CMK (cell line): ENCODE measurements around the gene ERVK3-1.
"Not testable (repeated sequence)": the region's sequence is repeated elsewhere in the genome, so short reads cannot be mapped to it uniquely, and the experiment has no call there.

Source experiments
- DNase-seq: peaks from one replicate; pipeline ENCODE4 v3.0.0-alpha.2; 2010; ENCODE audit warnings: low read depth

Gene ERVK3-1

GRCh38 chr19:58346961-58347929, 42.1 kb downstream of the ERVK3-1 start:
- DNase-seq = peak; percentile 66

DNA sequence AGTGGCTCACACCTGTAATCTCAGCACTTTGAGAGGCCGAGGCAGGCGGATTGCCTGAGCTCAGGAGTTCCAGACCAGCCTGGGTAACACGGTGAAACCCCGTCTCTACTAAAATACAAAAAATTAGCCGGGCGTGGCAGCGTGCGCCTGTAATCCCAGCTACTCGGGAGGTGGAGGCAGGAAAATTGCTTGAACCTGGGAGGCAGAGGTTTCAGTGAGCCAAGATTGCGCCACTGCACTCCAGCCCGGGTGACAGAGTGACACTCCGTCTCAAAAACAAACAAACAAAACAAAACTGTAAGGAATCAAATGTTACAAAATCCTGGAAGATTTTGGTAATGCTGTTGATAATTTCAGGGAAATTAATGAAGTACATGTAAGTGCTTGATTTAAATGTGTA, 42.9 kb downstream of the ERVK3-1 start:
- DNase-seq = not testable (repeated sequence)

GRCh38 chr19:58349590-58349989, 44.4 kb downstream of the ERVK3-1 start:
- no peak for DNase-seq

DNA sequence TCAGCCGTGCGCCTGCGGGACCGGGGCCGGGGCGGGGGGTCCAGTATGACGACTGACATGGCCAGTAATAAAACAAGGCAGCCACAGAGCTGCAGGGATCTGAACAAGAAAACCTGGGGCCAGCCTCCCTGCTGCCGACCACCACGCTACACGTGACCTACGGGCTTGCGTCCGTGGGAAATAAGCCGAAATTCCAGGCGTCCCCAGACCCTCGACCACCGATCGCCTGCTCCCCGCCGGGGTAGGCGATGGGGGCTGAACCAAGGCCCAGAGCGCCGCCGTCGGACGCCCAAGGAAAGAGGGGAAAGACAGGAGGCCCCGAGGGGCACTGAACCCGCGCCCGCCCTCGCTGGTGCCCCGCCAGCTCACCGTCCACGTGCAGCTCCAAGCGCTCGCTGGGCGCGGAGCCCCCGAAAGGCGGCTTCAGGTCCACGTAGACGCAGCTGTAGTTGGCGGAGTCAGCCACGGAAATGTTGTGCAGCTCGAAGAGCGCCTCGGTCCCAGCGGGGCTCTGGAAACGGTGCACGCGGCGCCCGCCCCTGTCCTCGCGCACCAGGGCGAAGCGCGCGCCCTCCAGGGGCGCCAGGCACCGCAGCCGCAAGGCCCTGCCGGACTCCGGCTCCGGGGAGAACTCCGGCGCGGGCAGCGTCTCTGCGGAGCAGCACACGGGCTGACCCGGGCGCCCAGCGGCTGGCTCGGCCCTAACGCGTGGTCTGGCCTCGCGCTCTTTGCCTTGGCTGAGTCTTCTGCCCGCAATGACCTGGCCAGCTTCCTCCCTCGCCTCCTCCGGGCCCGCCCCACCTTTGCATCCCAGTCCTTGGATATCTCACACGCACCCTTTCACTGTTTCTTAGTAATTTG, 45.1 kb downstream of the ERVK3-1 start:
- DNase-seq = no peak

GRCh38 chr19:58350871-58351557, 45.8 kb downstream of the ERVK3-1 start:
- DNase-seq = no peak

- DNase-seq = no peak
Observed at GRCh38 chr19:58351558-58351878, 46.3 kb downstream of the ERVK3-1 start.

DNA sequence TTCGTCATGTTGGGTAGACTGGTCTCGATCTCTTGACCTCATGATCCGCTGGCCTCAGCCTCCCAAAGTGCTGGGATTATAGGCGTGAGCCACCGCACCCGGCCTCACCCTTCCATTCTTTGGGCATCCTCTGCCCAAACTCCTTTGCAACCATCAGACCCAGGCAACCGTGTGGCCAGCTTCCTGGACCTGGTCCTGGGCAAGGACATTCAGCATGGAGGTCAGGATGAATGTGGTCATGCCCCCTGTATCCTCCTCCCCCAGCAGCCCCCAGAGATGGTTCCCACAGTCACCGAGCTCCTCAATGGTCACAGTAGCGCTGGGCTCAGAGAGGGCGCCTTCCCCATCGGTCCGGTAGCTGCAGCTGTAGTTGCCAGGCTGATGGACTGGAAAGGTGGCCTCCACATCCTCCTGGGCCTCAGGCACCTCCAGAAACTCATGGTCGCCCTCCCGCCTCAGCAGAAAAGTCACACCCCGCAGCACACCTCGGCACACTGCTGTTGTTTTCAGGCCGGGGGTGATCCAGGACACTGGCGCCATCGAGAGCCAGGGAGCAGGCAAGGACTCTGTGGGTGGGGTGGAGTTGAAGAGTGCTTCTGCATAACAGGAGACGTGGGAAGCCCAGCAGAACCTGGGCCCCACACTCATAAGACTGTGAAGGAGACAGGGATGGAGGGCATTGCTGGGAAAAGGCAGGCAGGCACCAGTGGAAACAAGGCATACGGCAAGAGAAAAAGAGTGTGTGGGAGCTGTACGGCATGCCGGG, 47.0 kb downstream of the ERVK3-1 start:
- no peak for DNase-seq

DNA sequence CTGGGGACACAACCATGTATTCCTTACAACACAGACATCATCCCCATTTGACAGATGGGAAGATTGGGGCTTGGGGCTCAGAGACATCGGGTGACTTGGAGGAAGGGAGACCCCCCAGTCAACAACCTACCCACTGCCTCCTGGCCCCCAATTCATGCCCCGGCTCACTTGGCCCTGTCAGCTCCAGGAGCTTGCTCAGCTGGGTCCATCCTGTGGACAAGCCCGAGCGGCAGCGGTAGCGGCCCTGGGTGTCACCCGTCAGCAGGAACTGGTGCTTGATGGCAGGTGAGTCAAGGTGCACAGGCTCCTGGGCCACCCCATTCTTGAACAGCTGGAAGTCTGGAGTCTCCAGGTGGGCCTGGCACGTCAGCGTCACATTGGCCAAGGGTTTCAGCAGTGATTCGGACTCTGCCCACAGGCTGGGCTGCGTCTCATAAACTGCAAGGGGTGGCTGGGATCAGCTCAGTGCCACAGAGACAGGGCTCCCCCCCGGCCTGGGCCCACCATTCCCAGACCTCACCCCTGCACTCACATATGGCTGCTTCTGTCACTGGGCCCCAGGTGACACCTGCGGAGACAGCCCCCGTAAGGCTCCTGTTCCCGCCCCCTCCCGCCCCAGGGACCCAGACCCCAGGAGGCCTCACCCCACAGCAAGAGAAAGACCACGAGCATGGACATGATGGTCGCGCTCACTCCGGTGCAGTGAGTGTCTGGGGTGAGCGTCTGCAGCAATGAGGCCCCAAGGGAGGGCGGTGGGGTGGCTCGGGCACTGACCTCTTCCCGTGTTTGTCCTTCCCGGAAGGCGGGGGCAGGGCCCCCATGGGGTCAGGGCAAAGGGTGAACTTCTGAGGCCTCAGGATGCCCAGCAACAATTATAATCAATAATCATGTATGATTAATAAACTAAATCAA, 47.8 kb downstream of the ERVK3-1 start, which contains the start of gene A1BG:
Gene A1BG (minus strand): TSS at position 733 of the 912 bp plus-strand sequence. CDS start 55 bp downstream, at position 678.
- DNase-seq = no peak

DNA sequence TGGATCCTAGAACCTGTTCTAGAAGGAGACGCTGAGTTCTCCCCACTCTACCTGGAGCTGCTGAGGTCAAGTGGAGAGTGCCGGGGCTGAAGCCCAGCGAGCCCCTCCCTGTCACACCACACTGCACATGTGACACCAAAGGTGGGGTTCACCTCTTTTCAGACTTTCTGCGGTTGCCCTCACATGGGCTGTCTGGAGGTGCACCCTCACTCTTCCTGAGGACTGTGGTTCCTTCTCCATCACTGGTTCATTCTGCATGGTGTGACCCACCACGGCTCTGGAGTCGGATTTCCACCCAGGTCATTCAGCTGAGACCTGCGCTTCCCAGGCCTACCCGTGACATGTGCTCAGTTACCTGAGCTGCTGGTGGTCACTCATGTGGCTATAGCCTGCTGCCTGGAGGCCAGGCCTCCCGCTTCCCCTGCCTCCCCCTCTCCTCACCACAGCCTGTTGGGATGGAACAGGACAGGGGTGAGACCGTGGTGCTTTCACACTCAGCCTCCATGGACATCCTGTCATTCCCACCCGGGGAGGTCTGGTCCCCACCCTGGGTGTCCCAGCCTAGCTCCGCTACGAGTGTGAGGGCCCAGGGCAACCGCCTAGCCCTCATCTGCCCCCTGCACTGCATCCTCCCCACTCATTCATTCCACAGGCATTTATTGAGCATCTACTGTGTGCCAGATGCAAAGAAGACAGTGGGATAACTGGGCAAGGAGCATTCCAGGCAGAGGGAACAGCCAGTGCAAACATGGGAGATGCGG, 48.7 kb downstream of the ERVK3-1 start:
- DNase-seq = no peak

DNA sequence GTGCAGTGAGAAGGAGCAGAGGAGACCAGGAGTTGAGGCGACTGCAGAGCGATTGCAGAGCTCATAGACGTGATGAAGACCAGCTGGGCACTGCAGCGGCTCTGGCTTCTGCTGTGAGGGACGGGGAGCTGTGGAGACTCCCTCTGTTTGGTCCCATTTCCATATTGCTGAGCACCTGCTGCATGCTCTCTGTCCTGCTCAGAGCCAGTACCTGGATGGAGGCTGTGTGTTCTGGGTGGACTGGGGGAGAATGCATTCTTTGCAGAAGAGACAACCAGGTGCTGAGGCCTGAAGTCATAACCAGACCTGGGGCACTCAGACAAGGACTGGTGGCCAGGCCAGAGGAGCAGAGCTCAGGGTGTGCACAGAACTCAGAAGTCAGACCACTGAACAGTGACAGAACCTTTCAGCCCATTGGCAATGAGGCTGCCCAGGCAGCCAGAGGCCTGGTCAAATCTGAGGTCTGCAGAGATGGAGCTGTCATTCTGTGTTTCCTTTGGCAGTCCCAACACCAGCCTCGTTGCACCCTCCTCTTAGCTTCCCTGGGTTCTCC, 49.4 kb downstream of the ERVK3-1 start:
- no peak for DNase-seq

GRCh38 chr19:58355215-58355796, 50.1 kb downstream of the ERVK3-1 start:
- no peak for DNase-seq

DNA sequence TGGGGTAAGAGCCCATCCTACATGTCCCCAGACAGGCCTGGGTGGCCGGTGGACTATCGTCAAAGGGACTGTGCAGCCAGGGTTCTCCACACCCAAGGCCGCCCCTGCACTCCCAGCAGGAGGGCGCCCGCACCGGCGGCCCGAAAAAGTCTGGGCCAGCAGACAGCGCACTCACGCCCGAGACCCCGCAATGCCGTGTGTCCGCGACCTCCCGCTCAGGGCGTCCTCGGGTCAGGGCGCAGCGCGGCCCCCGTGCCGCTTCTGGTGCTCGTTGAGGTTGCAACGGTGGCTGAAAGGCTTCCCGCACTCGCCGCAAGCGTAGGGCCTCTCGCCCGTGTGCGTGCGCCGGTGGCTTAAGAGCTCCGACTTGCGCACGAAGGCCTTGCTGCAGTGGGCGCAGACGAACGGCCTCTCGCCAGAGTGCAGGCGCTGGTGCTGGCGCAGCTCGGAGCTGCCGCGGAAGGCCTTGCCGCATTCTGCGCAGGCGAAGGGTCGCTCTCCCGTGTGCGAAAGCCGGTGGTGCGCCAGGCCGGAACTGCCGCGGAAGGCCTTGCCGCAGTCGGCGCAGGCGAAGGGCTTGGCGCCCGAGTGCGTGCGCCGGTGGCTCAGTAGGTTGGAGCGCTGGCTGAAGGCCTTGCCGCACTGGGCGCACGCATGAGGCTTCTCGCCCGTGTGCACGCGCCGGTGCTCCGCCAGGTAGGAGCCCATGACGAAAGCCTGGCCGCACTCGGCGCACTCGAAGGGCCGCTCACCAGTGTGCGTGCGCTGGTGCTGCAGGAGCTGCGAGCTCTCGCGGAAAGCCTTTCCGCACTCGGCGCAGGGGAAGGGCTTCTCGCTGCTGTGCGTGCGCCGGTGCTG, 51.0 kb downstream of the ERVK3-1 start:
- DNase-seq = no peak

DNA sequence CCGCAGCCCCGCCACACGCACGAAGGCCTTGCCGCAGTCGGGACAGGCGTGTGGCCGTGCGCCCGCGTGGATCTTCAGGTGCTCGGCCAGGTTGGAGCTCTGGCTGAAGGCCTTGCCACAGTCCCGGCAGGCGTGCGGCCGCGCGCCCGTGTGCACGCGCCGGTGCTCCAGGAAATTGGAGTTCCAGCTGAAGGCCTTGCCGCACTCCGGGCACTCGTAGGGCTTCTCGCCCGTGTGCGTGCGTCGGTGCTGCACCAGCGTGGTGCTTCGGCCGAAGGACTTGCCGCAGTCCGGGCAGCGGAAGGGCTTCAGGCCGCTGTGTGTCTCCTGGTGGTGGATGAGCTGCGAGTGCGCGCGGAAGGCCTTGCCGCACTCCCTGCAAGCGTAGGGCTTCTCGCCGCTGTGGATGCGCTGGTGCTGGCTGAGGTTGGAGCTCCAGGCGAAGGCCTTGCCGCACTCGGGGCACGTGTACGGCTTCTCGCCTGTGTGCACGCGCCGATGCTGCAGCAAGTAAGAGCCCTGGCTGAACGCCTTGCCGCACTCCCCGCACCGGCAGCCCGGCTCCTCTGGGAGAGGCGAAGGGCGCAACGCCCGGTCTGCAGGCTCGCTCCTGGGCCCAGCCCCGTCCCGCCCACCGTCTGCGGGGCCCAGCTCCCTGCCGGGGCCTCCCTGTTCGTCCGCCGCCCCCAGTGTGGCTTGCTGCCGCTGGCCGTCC, 51.7 kb downstream of the ERVK3-1 start:
- no peak for DNase-seq

DNA sequence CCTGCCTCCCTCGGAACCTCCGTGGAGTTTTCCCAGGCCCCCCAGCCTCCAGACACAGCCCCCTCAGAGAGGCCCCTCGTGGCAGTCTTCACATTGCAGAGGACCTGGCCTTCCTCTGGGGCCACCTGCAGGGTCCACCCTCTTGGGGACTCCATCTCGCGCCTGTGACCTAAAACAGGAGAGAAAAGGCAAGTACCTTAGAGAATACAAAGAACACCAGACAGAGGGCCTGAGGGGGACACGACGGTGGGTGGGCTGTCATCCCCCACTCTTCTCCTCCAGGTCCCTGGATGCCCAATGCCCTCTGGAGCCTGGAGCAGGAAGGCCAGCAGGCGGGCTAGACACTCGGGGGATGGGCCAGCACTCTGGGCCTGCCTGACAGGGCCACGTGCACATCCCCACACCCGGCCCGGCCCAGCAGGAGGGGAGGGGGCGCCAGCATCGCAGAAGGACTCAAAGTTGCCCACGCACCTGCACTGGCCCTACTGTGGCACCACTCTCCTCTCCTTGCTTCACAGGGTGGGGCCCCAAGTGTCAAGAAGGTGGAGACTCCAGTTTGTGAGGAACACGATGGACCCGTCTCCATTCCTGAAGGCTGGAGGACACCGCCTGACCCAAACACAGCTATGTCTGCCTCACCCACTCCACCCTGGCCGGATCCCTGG, 52.4 kb downstream of the ERVK3-1 start:
- no peak for DNase-seq

DNA sequence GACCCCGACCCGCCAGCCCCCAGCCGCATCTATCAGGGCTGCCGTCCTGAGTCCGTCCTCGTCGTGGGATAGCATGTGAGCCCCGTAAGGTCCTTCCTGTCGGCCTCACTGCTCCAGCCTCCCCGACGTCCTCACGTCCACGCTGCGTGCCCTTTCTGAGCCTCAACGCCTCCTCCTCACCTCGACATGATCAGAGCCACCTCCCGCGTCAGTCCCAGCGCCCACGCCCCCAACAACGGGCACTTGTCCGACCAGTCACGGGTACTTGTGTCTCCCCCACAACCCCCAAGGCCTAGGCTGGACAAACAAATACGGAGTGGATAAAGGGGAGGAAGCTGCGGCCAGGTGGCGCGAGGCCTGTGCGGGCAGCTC, 56.7 kb downstream of the ERVK3-1 start:
- peak; percentile 75 for DNase-seq

- DNase-seq = peak; percentile 95
Observed at GRCh38 chr19:58362272-58362994, 57.3 kb downstream of the ERVK3-1 start, which contains the start of gene ZNF497. ZNF497 (minus strand) TSS chr19:58362751; CDS start chr19:58357635, 5,116 bp downstream.
